Stimulated activated CD8-positive, alpha-beta memory T cell treated with anti-CD3 and anti-CD28 coated beads, Interleukin-2, amount 100 ng/mL, for 1 hour (primary cell): ENCODE data around the gene RHPN2.
"Not testable (repeated sequence)": the region's sequence is repeated elsewhere in the genome, so short reads cannot be mapped to it uniquely, and the experiment has no call there.

Experiments used
- DNase-seq, 2 donors: peaks; one replicate each; pipeline ENCODE4 v3.0.0-alpha.2; 2020; ENCODE audit warnings: low read depth in 2 of 2

Gene RHPN2

GRCh38 chr19:32977280-32977679, 87.4 kb downstream of the RHPN2 start:
- DNase-seq: no peak

- peak; percentile 34 to 48 for DNase-seq
Measured at GRCh38 chr19:32976223-32976805, 88.4 kb downstream of the RHPN2 start.

- peak; percentile 96 for DNase-seq
Measured at GRCh38 chr19:32971715-32972540, 92.8 kb downstream of the RHPN2 start, which contains the start of the genes CEP89 and FAAP24. TSS of gene CEP89 (minus strand) at chr19:32971958. CDS start at chr19:32971874, 84 bp downstream. TSS of gene FAAP24 (plus strand) at chr19:32972242. CDS start at chr19:32973197, 955 bp downstream.

DNA sequence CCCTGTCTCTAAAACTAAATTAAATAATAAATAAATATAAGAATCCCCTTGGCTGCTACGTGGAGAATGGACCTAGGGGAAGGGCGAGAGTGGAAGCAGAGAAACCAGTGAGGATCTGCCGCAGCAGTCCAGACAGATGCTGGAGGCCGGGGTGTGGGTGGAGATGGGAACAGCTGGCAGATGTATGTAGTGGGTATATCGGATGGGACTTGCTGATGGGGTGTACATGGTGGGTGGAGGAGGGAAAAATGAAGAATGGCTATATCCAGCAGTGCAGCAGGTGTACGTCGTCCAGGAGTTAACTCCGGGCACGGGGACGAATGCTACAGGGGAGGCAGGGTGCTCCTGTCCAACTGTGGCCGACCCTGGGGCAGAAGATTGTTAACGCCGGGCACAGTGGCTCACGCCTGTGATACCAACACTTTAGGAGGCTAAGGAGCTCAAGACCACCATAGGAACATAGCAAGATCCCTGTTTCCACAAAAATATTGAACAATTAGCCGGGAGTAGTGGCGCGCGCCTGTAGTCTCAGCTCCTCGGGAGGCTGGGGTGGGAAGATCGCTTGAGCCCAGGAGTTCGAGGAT, 93.6 kb downstream of the RHPN2 start:
- DNase-seq: no peak

- no peak for DNase-seq
Measured at GRCh38 chr19:32969549-32969948, 95.1 kb downstream of the RHPN2 start.

DNA sequence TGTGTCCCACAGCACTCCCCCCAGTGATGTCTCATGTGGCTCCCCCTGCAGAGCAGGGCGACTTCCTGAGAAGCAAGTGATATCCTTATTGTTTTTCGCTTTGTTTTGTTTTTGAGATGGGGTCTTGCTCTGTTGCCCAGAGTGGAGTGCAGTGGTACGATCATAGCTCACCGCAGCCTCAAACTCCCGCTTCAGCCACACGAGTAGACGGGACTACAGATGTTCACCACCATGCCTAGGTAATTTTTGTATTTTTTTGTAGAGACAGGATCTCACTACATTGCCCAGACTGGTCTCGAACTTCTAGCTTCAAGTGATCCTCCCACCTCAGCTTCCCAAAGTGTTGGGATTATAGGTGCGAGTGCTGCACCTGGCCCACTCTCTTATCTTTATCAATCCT, 97.9 kb downstream of the RHPN2 start:
- DNase-seq: no peak

GRCh38 chr19:32945260-32945659, 119.4 kb downstream of the RHPN2 start:
- no peak for DNase-seq

GRCh38 chr19:32941273-32941672, 123.4 kb downstream of the RHPN2 start:
- not testable (repeated sequence) for DNase-seq

- no peak for DNase-seq
Measured at GRCh38 chr19:32936065-32936464, 128.6 kb downstream of the RHPN2 start.

GRCh38 chr19:32935629-32936028, 129.1 kb downstream of the RHPN2 start:
- no peak for DNase-seq

DNA sequence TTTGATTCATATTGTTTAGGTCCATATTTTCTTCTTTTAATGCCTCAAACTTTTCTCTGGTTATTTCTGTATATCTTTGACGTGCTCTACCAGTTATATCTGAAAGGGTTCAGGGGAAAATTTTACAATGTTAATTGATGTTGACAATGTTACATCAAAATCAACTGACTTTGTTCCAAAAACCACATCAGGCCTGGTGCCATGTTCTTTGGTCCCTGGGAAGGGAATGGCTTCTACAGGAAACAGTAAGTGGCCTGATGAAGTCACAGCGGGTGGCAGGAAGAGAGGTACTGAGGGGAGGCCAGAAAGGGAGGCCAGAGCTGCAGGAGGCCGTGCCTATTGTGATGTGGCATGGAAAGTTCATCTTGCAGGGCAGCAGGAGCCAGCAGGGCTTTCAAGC, 131.1 kb downstream of the RHPN2 start:
- no peak for DNase-seq

- no peak for DNase-seq
Measured at GRCh38 chr19:32930567-32930966, 134.1 kb downstream of the RHPN2 start.

DNA sequence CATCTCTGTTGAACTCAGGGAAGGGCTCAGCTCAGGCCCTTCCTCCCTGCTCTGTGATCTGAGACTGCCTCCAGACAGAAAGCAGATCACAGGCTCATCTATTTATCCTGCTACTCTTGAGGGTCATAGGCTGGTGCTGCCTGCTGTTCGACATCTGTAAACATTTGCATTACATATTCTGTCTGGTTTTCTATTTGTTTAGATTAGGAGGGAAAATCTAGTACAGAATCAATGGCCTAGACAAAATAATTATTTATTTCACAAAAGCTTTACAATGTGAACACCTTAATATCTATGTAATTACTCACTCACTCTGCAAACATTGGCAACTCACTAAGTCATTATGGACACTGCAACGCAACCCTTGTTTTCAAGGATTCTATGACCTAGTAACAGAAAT, 135.9 kb downstream of the RHPN2 start:
- no peak for DNase-seq
